Esophagus muscularis mucosa (tissue), 4 donors: ENCODE data around the gene MFAP3. TPM values are rescaled to one million over a fixed set of nuclear protein-coding genes. Genes with fewer than 3 reads are reported as not detected.

Source experiments
- DNase-seq: peaks from one replicate; pipeline ENCODE4 v3.0.0-alpha.2; 2017; ENCODE audit errors: extremely low spot score
- H3K27ac ChIP-seq, 4 donors: fragments of 200-600 bp; sonication (generic); replicated peaks in 1 of 4; 1 replicate in 3 of 4; 2 replicates in 1 of 4; pipeline ENCODE4 v1.5.1; 2016 to 2019; ENCODE audit warnings: mild to moderate bottlenecking in 1 of 4
- H3K27me3 ChIP-seq, 4 donors: fragments of 200-600 bp; sonication (generic); one replicate each; pipeline versions ENCODE4 v1.5.1 to v1.6.0; 2016 to 2019
- H3K36me3 ChIP-seq, 4 donors: fragments of 200-600 bp; sonication (generic); one replicate each; pipeline ENCODE4 v1.5.1; 2016 to 2019
- H3K4me1 ChIP-seq, 4 donors: fragments of 200-600 bp; sonication (generic); one replicate each; pipeline ENCODE4 v1.5.1; 2016 to 2019
- H3K4me3 ChIP-seq, 4 donors: fragments of 200-600 bp; sonication (generic); 1 replicate in 2 of 4; 2 replicates in 2 of 4; pipeline ENCODE4 v1.5.1; 2016 to 2019; ENCODE audit warnings: mild to moderate bottlenecking in 4 of 4, moderate library complexity in 1 of 4
- H3K9me3 ChIP-seq, 4 donors: fragments of 200-600 bp; sonication (generic); 1 replicate in 3 of 4; 2 replicates in 1 of 4; pipeline ENCODE4 v1.5.1; 2016 to 2019
- EP300 ChIP-seq: sonication (generic); formaldehyde crosslinking; IDR thresholded peaks from one replicate; pipeline ENCODE4 v1.6.1; 2017; ENCODE audit warnings: antibody characterized with exemption
- POLR2A ChIP-seq: fragments of 450-650 bp; IDR thresholded peaks from one replicate; pipeline ENCODE4 v1.6.1; 2017; ENCODE audit warnings: antibody characterized with exemption, moderate library complexity, mild to moderate bottlenecking, low read depth
- POLR2AphosphoS5 ChIP-seq, 2 donors: sonication (generic); formaldehyde crosslinking; IDR thresholded peaks; one replicate each; pipeline ENCODE4 v1.6.1; 2017; ENCODE audit warnings: antibody characterized with exemption in 2 of 2
- WGBS: methylation state at CpG from one replicate; pipeline ENCODE4 v1.1.5; 2018; 5-methylcytosine and 5-hydroxymethylcytosine counted together
- intact Hi-C: fragments of 100-400 bp; cut with DNase I; formaldehyde crosslinking; loops from one replicate; pipeline ENCODE4 v1.15.1; 2023
- total RNA-seq, 4 donors: library from RNA; depleted of rRNA; stranded (reverse); fragments of >200 nt; gene quantifications; one replicate each; pipeline versions ENCODE4 v1.1.0 to v1.2.1, GENCODE V29; 2016
- TF ChIP-seq, protein P1 (sequence below), 3 experiments: fragments of 200-600 bp in 2 of 3; fragments of 450-650 bp in 1 of 3; sonication (generic) in 2 of 3; IDR thresholded peaks; one replicate each; pipeline ENCODE4 v1.5.1; 2017 to 2019; ENCODE audit warnings: antibody characterized with exemption in 3 of 3, mild to moderate bottlenecking in 2 of 3, moderate library complexity in 1 of 3

The MFAP3 gene
- total RNA-seq, 4 donors from 2014 or later: 22.0 to 35.3 (median 29.7) TPM

DNA sequence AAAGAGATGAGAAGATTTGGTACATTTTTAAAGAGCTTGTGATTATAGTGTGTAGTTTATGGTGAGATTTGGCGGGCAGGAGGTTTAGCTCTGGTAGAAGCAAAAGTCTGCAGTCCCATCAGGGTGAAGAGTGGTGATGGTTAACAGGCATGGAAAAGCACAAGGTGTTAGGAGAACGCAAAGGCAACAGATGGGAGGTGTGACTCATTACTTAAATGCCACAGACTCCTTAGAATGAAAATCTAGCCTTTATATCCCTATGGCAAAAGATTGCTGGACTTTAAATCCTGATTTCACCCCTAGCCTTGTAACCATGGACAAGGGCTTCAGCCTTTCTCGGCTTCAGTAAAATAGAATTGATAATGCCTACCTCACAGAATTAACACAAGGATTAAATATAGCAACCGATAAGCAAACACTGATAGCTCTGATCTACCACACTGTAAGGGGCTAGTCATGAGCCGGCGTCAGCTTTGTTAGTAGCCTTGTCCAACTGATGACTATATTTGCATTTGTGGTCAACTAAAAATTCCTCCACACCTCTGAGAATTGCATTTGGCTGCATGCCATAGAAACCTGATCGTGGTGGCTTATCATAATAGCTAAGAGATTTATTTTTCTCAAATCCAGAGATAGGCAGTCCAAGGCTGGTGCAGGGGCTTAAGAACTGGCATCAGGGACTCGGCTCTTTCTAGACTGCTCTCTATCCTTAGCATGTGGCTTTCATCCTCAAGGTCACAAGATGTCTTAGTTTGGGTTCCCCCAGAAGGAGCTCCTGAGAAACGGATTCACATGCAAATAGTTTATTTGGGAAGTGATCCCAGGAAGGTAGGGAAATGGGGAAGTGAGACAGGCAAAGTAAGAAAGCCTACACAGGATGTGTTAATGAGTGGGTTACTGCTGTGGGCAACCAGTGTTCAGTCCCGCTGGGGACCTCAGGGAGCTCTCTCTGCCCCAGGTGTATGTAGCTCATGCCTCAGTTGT lies 19.6 kb downstream of the MFAP3 start:
- WGBS: 74% methylated on average over 10 of the region's 10 CpGs
- no peaks in the 10 kb centered on the region for H3K9me3 ChIP-seq
- TF ChIP-seq, protein P1, sequence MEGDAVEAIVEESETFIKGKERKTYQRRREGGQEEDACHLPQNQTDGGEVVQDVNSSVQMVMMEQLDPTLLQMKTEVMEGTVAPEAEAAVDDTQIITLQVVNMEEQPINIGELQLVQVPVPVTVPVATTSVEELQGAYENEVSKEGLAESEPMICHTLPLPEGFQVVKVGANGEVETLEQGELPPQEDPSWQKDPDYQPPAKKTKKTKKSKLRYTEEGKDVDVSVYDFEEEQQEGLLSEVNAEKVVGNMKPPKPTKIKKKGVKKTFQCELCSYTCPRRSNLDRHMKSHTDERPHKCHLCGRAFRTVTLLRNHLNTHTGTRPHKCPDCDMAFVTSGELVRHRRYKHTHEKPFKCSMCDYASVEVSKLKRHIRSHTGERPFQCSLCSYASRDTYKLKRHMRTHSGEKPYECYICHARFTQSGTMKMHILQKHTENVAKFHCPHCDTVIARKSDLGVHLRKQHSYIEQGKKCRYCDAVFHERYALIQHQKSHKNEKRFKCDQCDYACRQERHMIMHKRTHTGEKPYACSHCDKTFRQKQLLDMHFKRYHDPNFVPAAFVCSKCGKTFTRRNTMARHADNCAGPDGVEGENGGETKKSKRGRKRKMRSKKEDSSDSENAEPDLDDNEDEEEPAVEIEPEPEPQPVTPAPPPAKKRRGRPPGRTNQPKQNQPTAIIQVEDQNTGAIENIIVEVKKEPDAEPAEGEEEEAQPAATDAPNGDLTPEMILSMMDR (IDR thresholded peaks at IDR 0.05): no peak
- TF ChIP-seq POLR2A (no peak), EP300 (no peak), POLR2AphosphoS5 (IDR thresholded peaks at IDR 0.05) (no peak)
- DNase-seq: no peak
- intact Hi-C loops: no loop called here
- no peaks in the 10 kb centered on the region for H3K27me3 ChIP-seq
- peaks cover 0 to 24% (median 12%) of the 10 kb centered on the region in 4 donors for H3K36me3 ChIP-seq
- H3K4me3 ChIP-seq: no peak overlapping the region
- no peak overlapping the region for H3K27ac ChIP-seq
- peaks cover 7 to 15% (median 8%) of the 10 kb centered on the region in 4 donors for H3K4me1 ChIP-seq

DNA sequence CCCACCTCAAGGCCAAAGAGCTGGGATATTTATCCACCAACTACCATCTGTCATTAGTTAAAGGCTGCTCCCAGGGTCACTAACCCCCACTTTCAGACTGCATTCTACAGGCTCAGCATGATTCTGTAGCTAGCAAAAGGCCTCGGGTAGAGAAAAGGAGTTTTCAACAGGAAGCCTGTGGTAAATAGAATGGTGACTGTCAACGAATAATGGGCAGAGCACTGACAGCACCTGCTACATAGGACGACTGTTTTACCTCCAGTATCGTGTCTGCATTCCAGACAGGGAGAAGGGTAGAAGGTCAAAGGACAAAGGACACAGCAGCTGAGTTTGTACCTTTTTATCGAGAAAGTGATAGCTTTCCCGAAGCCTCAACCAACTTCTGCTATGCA lies 20.3 kb downstream of the MFAP3 start:
- no peak for DNase-seq
- H3K36me3 ChIP-seq: peaks cover 0 to 17% (median 8%) of the 10 kb centered on the region in 4 donors
- no peaks in the 10 kb centered on the region for H3K9me3 ChIP-seq
- intact Hi-C loops: no loop called here
- no peak overlapping the region for H3K27ac ChIP-seq
- no peak for TF ChIP-seq POLR2AphosphoS5 (IDR thresholded peaks at IDR 0.05)
- no peaks in the 10 kb centered on the region for H3K27me3 ChIP-seq
- 75% methylated on average over 6 of the region's 6 CpGs for WGBS
- H3K4me3 ChIP-seq: no peak overlapping the region
- peaks cover 7 to 15% (median 8%) of the 10 kb centered on the region in 4 donors for H3K4me1 ChIP-seq

DNA sequence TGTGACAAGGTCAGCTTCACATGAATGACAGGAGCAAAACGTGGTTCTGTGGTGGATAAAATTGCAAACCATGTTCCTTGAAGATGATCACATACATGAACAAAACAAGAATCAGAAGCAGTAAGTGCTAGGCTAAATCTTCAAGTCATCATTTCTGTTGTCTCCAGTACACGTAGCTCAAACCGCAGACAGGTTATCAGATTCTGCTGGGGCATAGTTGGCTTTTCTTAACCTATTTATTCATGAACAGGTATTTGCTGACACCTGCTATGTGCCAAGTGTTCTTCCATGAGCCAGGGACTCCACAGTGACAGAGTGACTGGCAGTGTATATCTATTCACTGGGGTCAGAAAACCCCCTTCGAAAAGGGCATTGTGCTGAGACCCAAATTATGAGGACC lies 20.8 kb downstream of the MFAP3 start:
- no peaks in the 10 kb centered on the region for H3K27me3 ChIP-seq
- no peak overlapping the region for H3K27ac ChIP-seq
- H3K36me3 ChIP-seq: peaks cover 0 to 11% (median 5%) of the 10 kb centered on the region in 4 donors
- peaks cover 7 to 15% (median 8%) of the 10 kb centered on the region in 4 donors for H3K4me1 ChIP-seq
- DNase-seq: no peak
- no peaks in the 10 kb centered on the region for H3K9me3 ChIP-seq
- intact Hi-C loops: no loop called here
- 91% methylated on average over 4 of the region's 4 CpGs for WGBS
- H3K4me3 ChIP-seq: no peak overlapping the region
- TF ChIP-seq POLR2AphosphoS5 (IDR thresholded peaks at IDR 0.05) (no peak), EP300 (no peak), POLR2A (no peak)
- TF ChIP-seq, protein P1 (IDR thresholded peaks at IDR 0.05): no peak

DNA sequence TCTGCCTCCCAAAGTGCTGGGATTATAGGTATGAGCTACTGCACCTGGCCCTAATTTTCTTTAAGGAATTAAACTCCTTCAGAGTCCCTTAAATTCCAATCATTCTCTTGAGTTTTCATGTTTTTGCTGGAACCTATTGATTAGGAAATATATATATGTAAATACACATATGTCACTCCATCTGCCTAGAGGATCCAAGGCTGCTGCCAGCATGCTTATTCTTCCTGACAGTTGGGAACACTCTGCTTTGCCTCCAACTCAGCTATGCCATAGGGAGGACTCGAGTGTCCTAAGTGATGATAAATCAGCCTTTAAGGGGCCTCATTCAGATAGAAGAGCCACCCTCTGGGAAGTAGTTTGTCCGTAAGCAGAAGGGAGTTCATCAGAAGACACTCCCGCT lies 21.8 kb downstream of the MFAP3 start:
- Histone ChIP-seq H3K4me1 (peaks cover 7 to 15% (median 8%) of the 10 kb centered on the region in 4 donors), H3K4me3 (no peak overlapping the region), H3K27me3 (no peaks in the 10 kb centered on the region), H3K27ac (no peak overlapping the region), H3K36me3 (peaks cover 0 to 1% (median under 1%) of the 10 kb centered on the region in 4 donors), H3K9me3 (no peaks in the 10 kb centered on the region)
- intact Hi-C loops: no loop called here
- TF ChIP-seq, protein P1 (IDR thresholded peaks at IDR 0.05): no peak
- TF ChIP-seq POLR2AphosphoS5 (IDR thresholded peaks at IDR 0.05): no peak
- TF ChIP-seq EP300: no peak
- TF ChIP-seq POLR2A: no peak
- WGBS: 82% methylated on average over 3 of the region's 3 CpGs
- DNase-seq: no peak

DNA sequence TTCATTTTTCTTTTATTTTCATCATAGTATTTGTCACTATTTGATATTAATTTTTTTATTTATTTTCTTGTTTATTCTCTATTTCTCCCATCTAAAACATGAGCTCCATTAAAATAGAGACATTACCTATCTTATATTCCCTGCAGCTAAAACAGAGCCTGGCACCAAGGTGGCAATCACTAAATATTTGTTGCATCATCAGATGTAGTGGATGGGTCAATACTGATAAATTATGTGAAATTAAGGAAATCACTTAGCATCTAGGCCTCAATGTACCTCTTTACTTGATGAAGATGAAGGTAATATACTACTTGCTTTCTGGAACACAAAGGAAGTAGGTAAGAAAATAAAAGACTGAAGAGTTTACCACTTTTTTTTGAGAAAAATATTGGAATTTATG lies 24.6 kb downstream of the MFAP3 start:
- Histone ChIP-seq H3K27ac (no peak overlapping the region), H3K4me3 (no peak overlapping the region), H3K9me3 (no peaks in the 10 kb centered on the region), H3K36me3 (no peaks in the 10 kb centered on the region), H3K27me3 (no peaks in the 10 kb centered on the region), H3K4me1 (peaks cover 2 to 7% (median 4%) of the 10 kb centered on the region in 4 donors)
- DNase-seq: no peak
- TF ChIP-seq POLR2A: no peak
- TF ChIP-seq, protein P1 (IDR thresholded peaks at IDR 0.05): no peak
- no peak for TF ChIP-seq POLR2AphosphoS5 (IDR thresholded peaks at IDR 0.05)
- TF ChIP-seq EP300: no peak
- intact Hi-C loops: no loop called here
